GM12865 (cell line): ENCODE measurements around the gene TMEM270.

ENCODE experiments used
- DNase-seq: peaks from one replicate; pipeline ENCODE4 v3.0.0; 2010; ENCODE audit warnings: low read depth
- H3K4me3 ChIP-seq: 2 replicates; pipeline ENCODE4 v1.5.1; 2011; ENCODE audit warnings: mild to moderate bottlenecking, low read depth, low read length, control low read depth
- TF ChIP-seq, protein P1 (sequence below): IDR thresholded peaks from 2 replicates; pipeline ENCODE4 v1.5.1; 2011; ENCODE audit warnings: low read length, control low read depth, low read depth, inconsistent platforms; ENCODE audit not compliant: insufficient read depth; ENCODE audit errors: missing control alignments

TMEM270 gene

DNA sequence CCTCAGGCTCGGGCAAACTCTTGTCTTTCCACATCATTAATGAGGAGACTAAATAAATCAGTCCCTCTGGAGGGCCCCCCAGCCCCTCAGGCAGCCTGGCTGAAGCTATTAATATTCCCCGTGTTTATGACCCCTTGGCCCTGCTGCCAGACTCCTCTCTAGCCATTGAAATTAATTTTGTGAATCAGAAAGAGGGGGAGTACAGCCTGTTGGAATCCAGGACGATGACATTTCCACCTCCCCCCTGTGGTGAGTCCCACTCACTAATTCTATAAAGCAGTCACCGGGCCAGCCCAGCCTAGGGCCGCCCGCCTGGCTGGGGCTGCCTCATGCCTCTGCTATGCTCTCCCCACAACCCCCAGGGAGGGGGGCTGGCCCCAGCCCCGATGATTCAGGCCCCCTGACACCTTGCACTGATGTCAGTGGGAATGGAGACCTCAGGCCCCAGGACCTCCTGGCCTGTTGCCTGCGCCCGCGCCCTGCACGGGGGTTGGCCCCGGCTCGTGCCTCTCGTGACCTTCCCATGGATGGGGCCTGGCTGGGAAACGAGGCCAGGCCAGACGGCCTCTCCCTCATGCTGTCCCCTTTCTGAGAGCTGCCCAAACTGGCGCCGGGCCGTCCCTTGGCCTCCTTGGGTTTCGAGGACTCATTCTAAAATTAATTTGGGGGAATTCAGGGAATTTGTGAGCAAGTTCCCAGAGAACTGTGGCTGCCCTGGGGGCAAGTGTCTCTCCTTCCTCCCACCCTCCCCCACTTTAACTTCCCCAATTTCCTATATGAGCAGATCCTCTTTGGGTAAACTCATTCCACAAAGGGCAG is 34.0 kb downstream of the TMEM270 start:
- no peak for DNase-seq
- TF ChIP-seq, protein P1, sequence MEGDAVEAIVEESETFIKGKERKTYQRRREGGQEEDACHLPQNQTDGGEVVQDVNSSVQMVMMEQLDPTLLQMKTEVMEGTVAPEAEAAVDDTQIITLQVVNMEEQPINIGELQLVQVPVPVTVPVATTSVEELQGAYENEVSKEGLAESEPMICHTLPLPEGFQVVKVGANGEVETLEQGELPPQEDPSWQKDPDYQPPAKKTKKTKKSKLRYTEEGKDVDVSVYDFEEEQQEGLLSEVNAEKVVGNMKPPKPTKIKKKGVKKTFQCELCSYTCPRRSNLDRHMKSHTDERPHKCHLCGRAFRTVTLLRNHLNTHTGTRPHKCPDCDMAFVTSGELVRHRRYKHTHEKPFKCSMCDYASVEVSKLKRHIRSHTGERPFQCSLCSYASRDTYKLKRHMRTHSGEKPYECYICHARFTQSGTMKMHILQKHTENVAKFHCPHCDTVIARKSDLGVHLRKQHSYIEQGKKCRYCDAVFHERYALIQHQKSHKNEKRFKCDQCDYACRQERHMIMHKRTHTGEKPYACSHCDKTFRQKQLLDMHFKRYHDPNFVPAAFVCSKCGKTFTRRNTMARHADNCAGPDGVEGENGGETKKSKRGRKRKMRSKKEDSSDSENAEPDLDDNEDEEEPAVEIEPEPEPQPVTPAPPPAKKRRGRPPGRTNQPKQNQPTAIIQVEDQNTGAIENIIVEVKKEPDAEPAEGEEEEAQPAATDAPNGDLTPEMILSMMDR, result no peak
- H3K4me3 ChIP-seq, result no peak overlapping the region

DNA sequence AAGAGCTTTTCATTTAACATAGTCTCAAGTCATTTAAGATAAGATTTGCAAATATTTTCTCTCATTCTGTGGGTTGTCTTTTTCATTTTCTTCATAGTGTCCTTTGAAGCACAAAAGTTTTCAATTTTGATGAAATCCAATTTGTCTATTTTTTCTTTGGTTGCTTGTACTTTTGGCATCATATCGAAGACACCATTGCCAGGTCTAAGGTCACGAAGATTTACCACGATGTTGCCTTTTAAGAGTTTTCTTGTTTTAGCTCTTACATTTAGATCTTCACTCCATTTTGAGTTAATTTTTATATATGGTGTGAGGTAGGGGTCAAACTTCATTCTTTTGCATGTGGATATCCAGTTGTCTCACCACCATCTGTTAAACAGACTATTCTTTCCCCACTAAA is 34.7 kb downstream of the TMEM270 start:
- no peak for DNase-seq
- TF ChIP-seq, protein P1, result no peak
- no peak overlapping the region for H3K4me3 ChIP-seq

DNA sequence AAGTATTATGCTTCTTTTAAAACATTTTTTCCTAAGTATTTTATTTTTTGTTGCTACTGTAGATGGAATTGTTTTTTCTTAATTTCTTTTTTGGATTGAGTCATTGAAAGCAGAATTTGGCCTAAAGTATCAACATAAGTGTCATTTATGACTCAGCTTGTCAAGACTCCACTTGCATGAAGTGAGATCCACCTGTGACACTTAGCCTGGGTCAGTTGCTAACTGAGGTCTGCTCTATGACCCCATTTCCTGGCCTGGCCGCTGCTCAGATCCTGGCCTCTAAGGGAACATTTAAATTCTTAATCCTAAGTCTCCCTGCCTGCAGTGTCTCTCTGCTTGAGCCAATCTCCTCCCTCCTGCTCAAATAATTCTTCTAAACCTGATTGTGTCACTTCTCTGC is 35.5 kb downstream of the TMEM270 start:
- no peak overlapping the region for H3K4me3 ChIP-seq
- TF ChIP-seq, protein P1, result no peak
- peak; percentile 70 for DNase-seq

DNA sequence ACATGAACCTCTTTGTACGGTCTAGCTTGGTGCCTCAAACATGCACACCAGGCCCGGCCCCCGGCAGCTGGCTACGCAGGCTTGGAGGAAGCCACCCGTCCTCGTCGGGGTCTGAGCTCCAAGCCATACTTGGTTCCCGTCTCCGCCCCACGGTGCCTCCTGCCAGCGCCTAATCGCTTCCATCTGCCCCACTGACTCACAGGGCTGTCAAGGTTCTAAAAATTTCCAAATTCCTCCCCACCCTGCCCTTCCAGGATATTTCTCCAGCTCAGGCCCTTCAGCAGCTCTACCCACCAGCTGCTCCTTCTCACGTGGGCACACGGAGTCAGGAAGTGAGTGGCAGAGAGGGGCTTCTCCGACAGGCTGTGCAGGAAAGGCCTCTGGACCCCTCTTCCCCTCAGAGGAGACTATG is 38.8 kb downstream of the TMEM270 start:
- TF ChIP-seq, protein P1, result no peak
- H3K4me3 ChIP-seq, result no peak overlapping the region
- DNase-seq, result no peak

DNA sequence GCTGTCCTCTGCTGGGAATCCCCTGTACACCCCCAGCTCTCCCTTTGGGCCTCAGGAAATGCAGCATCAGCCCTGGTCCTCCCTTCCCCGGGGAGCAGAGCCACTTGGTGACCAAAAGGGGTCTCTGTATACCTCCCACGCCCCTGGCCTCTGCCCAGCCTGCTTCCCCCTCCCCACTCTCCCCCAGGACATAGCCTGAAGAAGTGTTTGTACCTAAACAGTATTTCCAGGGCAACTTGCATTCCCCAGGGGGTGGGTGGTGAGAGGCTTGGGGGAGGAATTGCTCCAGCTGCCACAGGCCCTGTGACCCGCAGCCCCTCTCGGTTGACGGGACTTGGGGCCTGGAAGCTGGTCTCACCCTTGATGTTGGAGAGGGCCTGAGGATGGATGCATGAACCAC is 39.3 kb downstream of the TMEM270 start:
- TF ChIP-seq, protein P1, result no peak
- DNase-seq, result no peak

DNA sequence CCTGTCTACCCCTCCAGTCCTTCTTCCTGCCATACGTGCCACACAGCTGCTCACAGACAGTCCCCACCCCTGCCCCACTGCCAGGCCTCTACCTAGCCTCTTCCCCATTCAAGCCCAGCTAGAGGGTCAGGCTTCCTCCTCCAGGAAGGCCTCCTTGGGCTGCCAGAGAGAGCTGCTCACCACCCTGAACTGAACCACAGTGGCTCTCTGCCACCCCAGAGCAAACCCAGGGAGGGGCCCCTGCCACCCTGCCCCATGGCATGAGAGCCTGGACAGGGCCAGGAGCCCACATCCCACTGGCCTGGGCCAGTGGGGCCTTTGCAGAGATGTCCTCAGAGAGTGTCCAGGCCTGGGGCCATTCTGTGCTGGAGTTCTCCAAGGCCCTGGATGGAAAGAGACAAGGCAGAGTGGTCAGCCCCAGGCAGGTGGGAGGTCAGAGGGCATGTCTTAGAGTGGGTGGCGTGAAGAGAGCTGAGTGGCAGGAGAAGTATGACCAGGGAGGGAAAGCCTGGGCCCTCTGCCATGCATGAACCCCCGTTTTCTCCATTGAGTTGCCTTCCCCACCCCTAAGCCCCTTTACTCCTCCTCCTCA is 40.4 kb downstream of the TMEM270 start:
- DNase-seq, result no peak
- no peak overlapping the region for H3K4me3 ChIP-seq
- TF ChIP-seq, protein P1, result no peak

More for the DNA sequence above, 39.3 kb downstream of the TMEM270 start:
- no peak overlapping the region for H3K4me3 ChIP-seq
